Stomach (tissue), 19 donors: ENCODE data around the gene KRTAP22-1. TPM values are rescaled to one million over a fixed set of nuclear protein-coding genes. Genes with fewer than 3 reads are reported as not detected.

Experiments
- DNase-seq, 2 donors: peaks; one replicate each; pipeline versions ENCODE4 v3.0.0 to v3.0.0-alpha.2; 2013 to 2019
- H3K27ac ChIP-seq, 5 donors: fragments of 200-600 bp in 4 of 5; sonication (generic) in 4 of 5; one replicate each; pipeline ENCODE4 v1.5.1; 2013 to 2019; ENCODE audit warnings: mild to moderate bottlenecking in 1 of 5, moderate library complexity in 1 of 5
- H3K27me3 ChIP-seq, 3 donors: fragments of 200-600 bp; sonication (generic); one replicate each; pipeline ENCODE4 v1.5.1; 2017 to 2019; ENCODE audit warnings: mixed run types in 1 of 3
- H3K36me3 ChIP-seq, 4 donors: fragments of 200-600 bp; sonication (generic); 1 replicate in 3 of 4; 2 replicates in 1 of 4; pipeline ENCODE4 v1.5.1; 2016 to 2019
- H3K4me1 ChIP-seq, 4 donors: fragments of 200-600 bp; sonication (generic); one replicate each; pipeline ENCODE4 v1.5.1; 2016 to 2019
- H3K4me3 ChIP-seq, 4 donors: fragments of 200-600 bp; sonication (generic) in 3 of 4; one replicate each; pipeline ENCODE4 v1.5.1; 2016 to 2019; ENCODE audit warnings: mild to moderate bottlenecking in 1 of 4
- H3K9me3 ChIP-seq, 4 donors: fragments of 200-600 bp; sonication (generic); one replicate each; pipeline ENCODE4 v1.5.1; 2016 to 2019
- EP300 ChIP-seq: sonication (generic); formaldehyde crosslinking; IDR thresholded peaks from one replicate; pipeline ENCODE4 v1.6.1; 2017; ENCODE audit warnings: antibody characterized with exemption
- POLR2A ChIP-seq, 4 donors: fragments of 450-650 bp; IDR thresholded peaks; one replicate each; pipeline ENCODE4 v1.6.1; 2016; ENCODE audit warnings: antibody characterized with exemption in 4 of 4, control low read depth in 2 of 4, mild to moderate bottlenecking in 1 of 4, moderate library complexity in 1 of 4
- POLR2AphosphoS5 ChIP-seq, 3 donors: sonication (generic); formaldehyde crosslinking; IDR thresholded peaks; one replicate each; pipeline ENCODE4 v1.6.1; 2016; ENCODE audit warnings: antibody characterized with exemption in 3 of 3
- WGBS, 5 donors: extraction: QIAGEN DNeasy Blood & Tissue Kit in 3 of 5; methylation state at CpG; one replicate each; pipeline versions ENCODE4 v1.1.5 to v1.1.7; 2013 to 2018; 5-methylcytosine and 5-hydroxymethylcytosine counted together
- intact Hi-C: fragments of 100-400 bp; cut with DNase I; formaldehyde crosslinking; loops from one replicate; pipeline ENCODE4 v1.15.1; 2023; ENCODE audit warnings: low total_unique reads
- long read RNA-seq, 10 donors: transcript quantifications; one replicate each; lab custom pipeline, GENCODE V29; 2026
- polyA plus RNA-seq, 3 donors: library from polyadenylated mRNA; stranded (reverse); fragments of 200-250 nt; gene quantifications; one replicate each; pipeline ENCODE4 v1.2.3, GENCODE V29; 2013
- total RNA-seq, 5 donors: library from RNA; depleted of rRNA; stranded (reverse); fragments of >200 nt; gene quantifications; one replicate each; pipeline versions ENCODE4 v1.1.0 to v1.2.3, GENCODE V29; 2014 to 2016
- TF ChIP-seq, protein P1 (sequence below), 7 experiments: fragments of 450-650 bp in 4 of 7; fragments of 200-600 bp in 3 of 7; sonication (generic) in 3 of 7; IDR thresholded peaks; one replicate each; pipeline ENCODE4 v1.5.1; 2016 to 2019; ENCODE audit warnings: antibody characterized with exemption in 7 of 7, control low read depth in 2 of 7, mild to moderate bottlenecking in 1 of 7
- donor health status: healthy with polysubstance abuse.
- donor health status: Bipolar disorder and iron deficiency.
- donor health status: healthy.

Gene KRTAP22-1
- total RNA-seq (not detected), polyA plus RNA-seq (not detected)
- long read RNA-seq, donor 1: 0 reads
- long read RNA-seq, donor 2: 0 reads
- long read RNA-seq, donor 3: 0 reads
- long read RNA-seq, donor 4: 0 reads
- long read RNA-seq, donor 5: 0 reads
- long read RNA-seq, donor 6: 0 reads
- long read RNA-seq, donor 7: 0 reads
- long read RNA-seq, donor 8: 0 reads
- long read RNA-seq, donor 9: 0 reads
- long read RNA-seq, donor 10: 0 reads

DNA sequence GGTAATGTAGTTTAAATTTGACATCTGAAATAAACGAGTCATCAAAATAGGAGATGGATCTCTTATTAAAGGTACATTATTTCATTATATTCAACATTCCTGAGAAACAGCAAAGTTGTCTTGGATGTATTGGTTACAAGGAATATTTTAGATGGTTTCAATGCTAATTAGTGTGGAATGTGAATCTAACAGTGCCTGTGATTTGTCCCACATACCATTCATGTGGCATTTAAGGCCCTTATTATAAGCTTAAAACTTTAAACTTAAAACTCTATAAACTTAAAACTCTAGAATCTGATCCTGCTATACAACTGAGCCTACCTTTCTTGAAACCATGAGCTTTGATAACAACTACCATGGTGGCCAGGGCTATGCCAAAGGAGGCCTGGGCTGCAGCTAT, at the start of gene KRTAP22-1:
Gene KRTAP22-1 (plus strand): TSS at position 301 of the 400 bp plus-strand sequence.
- H3K27ac ChIP-seq: no peak within 1 kb of the TSS
- H3K4me1 ChIP-seq: no peaks in the 10 kb centered on the region
- no peaks in the 10 kb centered on the region for H3K36me3 ChIP-seq
- peaks cover 0 to 24% (median 0%) of the 10 kb centered on the region in 4 donors for H3K9me3 ChIP-seq
- DNase-seq: no peak
- intact Hi-C loops: no loop called here
- 32 to 89% (median 44%) methylated on average over 1 of the region's 1 CpG for WGBS, 5 donors
- H3K4me3 ChIP-seq: no peak within 1 kb of the TSS
- H3K27me3 ChIP-seq: no peaks in the 10 kb centered on the region
- no peak for TF ChIP-seq POLR2A (IDR thresholded peaks at IDR 0.05)
- TF ChIP-seq, protein P1, sequence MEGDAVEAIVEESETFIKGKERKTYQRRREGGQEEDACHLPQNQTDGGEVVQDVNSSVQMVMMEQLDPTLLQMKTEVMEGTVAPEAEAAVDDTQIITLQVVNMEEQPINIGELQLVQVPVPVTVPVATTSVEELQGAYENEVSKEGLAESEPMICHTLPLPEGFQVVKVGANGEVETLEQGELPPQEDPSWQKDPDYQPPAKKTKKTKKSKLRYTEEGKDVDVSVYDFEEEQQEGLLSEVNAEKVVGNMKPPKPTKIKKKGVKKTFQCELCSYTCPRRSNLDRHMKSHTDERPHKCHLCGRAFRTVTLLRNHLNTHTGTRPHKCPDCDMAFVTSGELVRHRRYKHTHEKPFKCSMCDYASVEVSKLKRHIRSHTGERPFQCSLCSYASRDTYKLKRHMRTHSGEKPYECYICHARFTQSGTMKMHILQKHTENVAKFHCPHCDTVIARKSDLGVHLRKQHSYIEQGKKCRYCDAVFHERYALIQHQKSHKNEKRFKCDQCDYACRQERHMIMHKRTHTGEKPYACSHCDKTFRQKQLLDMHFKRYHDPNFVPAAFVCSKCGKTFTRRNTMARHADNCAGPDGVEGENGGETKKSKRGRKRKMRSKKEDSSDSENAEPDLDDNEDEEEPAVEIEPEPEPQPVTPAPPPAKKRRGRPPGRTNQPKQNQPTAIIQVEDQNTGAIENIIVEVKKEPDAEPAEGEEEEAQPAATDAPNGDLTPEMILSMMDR (IDR thresholded peaks at IDR 0.05): no peak
- no peak for TF ChIP-seq POLR2AphosphoS5 (IDR thresholded peaks at IDR 0.05)
- no peak for TF ChIP-seq EP300

DNA sequence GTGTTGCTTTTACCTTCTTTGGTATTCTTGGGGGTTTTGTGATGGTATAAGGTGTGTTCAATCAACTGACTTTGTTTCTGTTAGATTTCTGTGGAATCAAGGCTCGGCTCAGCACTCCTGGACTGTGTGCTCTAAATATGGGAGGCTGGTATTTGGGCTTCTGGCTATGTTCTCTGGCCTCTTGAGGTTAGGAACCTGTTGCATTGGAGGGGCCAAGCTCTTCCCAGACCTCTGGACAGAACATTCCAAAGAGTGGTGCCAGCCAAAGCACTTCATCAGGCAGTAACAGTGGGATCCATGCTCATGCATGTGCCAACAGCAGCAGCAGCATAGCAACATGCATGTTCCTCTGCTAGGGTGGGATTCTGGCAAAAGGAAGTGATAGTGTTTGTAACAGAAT, 48.1 kb upstream of the KRTAP22-1 start:
- Histone ChIP-seq H3K4me1 (no peaks in the 10 kb centered on the region), H3K9me3 (peaks cover 0 to 14% (median 0%) of the 10 kb centered on the region in 4 donors), H3K27ac (no peak overlapping the region), H3K4me3 (no peak overlapping the region), H3K27me3 (no peaks in the 10 kb centered on the region), H3K36me3 (no peaks in the 10 kb centered on the region)
- TF ChIP-seq POLR2A (IDR thresholded peaks at IDR 0.05) (no peak), POLR2AphosphoS5 (IDR thresholded peaks at IDR 0.05) (no peak), EP300 (no peak)
- TF ChIP-seq, protein P1 (IDR thresholded peaks at IDR 0.05): no peak
- intact Hi-C loops: no loop called here
- WGBS, 5 donors: 35 to 73% (median 47%) methylated on average over 1 of the region's 1 CpG
- no peak for DNase-seq

DNA sequence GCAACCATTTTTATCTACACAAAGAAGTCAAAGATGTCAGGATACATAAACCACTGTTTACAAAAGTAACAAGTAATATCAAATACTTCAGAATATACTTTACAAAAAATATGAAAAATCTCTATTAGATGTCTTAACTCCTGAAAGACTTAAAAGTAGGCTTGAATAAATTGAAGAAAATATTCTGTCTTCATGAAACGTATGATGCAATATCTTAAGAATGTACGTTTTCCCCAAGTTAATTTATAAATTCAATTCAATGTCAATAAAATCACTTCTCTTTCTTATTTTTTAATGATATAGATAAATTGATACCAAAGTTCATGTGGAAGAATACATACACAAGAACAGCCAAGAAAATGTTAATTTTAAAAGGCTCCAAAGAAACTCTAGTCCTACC, 45.8 kb upstream of the KRTAP22-1 start:
- no peak for DNase-seq
- Histone ChIP-seq H3K4me1 (no peaks in the 10 kb centered on the region), H3K27me3 (no peaks in the 10 kb centered on the region), H3K4me3 (no peak overlapping the region), H3K27ac (no peak overlapping the region), H3K9me3 (peaks cover 0 to 14% (median 0%) of the 10 kb centered on the region in 4 donors), H3K36me3 (no peaks in the 10 kb centered on the region)
- 61 to 87% (median 80%) methylated on average over 2 of the region's 2 CpGs for WGBS, 5 donors
- TF ChIP-seq POLR2A (IDR thresholded peaks at IDR 0.05) (no peak), EP300 (no peak), POLR2AphosphoS5 (IDR thresholded peaks at IDR 0.05) (no peak)
- TF ChIP-seq, protein P1 (IDR thresholded peaks at IDR 0.05): no peak
- intact Hi-C loops: no loop called here

DNA sequence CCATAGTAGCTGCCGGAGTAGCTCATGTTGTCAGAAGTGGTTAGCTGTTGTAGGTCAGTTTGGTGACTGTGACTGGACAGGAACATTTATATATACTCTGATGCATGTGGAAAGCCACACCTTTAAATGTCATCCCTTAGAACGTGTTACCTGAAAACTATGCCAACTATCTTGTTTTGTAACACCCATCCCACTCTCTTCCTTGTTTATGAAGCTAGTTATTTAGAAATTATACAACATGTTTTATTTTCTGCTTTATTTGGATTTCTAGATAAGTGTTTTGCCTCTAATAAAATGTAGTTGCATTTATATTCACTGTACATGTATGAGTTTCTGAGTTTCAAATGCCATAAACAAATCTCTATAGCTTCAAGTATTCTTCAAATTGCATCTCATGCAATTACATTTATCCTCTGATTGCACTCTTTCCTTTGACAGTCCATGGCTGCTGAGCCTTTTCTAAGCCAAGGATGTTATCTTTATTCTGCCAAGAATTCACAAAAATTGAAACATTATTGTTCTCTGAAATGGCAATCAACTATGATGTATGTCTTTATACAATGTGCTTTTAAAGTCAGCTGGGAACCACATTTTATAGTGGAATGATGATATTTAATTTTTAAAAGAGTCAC, 39.5 kb upstream of the KRTAP22-1 start, which contains the start of gene KRTAP19-7:
Gene KRTAP19-7 (minus strand): TSS at position 51 of the 632 bp plus-strand sequence. CDS start 25 bp downstream, at position 26.
- H3K4me1 ChIP-seq: no peaks in the 10 kb centered on the region
- no peaks in the 10 kb centered on the region for H3K27me3 ChIP-seq
- H3K9me3 ChIP-seq: no peaks in the 10 kb centered on the region
- DNase-seq: no peak
- no peak within 1 kb of the TSS for H3K4me3 ChIP-seq
- intact Hi-C loops: no loop called here
- H3K36me3 ChIP-seq: no peaks in the 10 kb centered on the region
- no peak within 1 kb of the TSS for H3K27ac ChIP-seq
- no peak for TF ChIP-seq EP300
- TF ChIP-seq POLR2A (IDR thresholded peaks at IDR 0.05): no peak
- 60 to 84% (median 69%) methylated on average over 2 of the region's 2 CpGs for WGBS, 5 donors

DNA sequence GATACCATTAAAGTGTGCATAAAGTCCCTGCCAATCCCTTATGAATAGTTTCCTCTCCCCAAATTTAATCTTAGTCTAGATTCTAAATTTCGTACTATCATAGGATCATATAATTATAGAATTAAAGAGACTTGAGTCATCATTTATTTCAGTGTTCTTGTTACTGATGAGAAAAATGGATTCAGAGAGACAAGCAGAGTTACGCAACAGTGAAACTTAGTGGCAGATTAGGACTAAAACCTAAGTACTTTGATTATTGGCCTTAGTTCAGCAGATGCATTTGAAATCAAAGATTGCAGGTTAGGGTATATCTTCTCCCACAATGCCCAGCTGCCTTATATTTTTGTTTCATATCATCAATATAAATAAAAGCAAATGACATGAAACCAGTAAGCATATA, 38.9 kb upstream of the KRTAP22-1 start:
- Histone ChIP-seq H3K4me1 (no peaks in the 10 kb centered on the region), H3K27me3 (no peaks in the 10 kb centered on the region), H3K9me3 (no peaks in the 10 kb centered on the region), H3K27ac (no peak overlapping the region), H3K36me3 (no peaks in the 10 kb centered on the region), H3K4me3 (no peak overlapping the region)
- intact Hi-C loops: no loop called here
- WGBS, 5 donors: 81 to 96% (median 91%) methylated on average over 2 of the region's 2 CpGs
- no peak for DNase-seq
- TF ChIP-seq, protein P1 (IDR thresholded peaks at IDR 0.05): no peak
- no peak for TF ChIP-seq POLR2AphosphoS5 (IDR thresholded peaks at IDR 0.05)
- TF ChIP-seq POLR2A (IDR thresholded peaks at IDR 0.05): no peak
